HG03469 (cell line): ENCODE data around the gene PSMB8.
"Not testable (repeated sequence)": the region's sequence is repeated elsewhere in the genome, so short reads cannot be mapped to it uniquely, and the experiment has no call there.

ENCODE experiments used
- ATAC-seq: cut with Tn5 transposase; IDR thresholded peaks from one replicate; pipeline ENCODE4 v1.9.1; 2021; ENCODE audit warnings: mild to moderate bottlenecking, moderate library complexity, moderate number of reproducible peaks; ENCODE audit not compliant: unreplicated experiment

The PSMB8 gene

DNA sequence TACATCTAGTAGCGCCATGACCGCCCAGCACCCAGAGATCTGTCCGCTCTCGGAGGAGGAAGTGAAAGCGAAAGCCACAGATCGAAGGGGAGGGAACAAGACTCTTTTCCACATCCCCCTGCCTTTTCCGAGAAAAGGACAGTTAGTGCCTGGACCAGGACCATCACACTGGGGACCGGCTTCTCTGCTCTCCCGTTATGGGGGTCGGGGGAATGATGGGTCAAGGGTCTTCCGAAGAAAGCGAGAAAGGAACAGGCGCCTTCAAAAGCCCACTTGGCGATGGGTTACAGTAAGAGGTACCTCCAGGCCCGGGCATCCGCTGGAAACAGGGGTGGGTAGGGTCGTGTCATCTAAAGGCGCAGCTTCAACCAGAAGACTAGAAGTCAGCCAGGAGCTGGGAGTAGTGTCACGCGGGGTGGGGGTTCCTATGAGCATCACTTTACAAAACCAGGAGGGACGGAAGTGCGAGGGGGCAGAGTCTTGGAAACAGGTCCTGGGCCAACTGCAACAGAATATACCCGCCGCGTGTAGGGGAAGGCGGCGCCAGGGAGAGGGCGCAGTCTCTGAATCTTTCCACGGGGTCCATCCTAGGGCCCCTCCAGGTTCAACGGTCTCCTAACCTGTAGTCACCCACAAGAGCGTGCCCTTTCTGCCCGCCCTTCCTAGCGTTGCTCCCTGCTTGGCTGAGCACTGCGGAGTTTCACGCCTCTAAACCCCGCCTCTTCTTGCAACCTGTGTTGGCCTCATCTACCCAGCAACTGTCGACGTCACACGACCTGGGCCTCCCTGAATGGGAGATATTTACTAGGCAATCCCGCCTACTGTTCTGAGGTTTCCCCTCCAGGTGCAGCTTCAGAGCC, at the start of gene PSMB8:
PSMB8 (minus strand) TSS at position 69 of the 860 bp plus-strand sequence; CDS start at position 18, 51 bp downstream.
- peak; percentile 41 for ATAC-seq

- ATAC-seq = no peak
These were observed 47.0 kb upstream of the PSMB8 start for GRCh38 chr6:32890831-32891230.

- no peak for ATAC-seq
These were observed 45.7 kb upstream of the PSMB8 start for GRCh38 chr6:32889533-32889932.

GRCh38 chr6:32888576-32888975, 44.7 kb upstream of the PSMB8 start:
- no peak for ATAC-seq

DNA sequence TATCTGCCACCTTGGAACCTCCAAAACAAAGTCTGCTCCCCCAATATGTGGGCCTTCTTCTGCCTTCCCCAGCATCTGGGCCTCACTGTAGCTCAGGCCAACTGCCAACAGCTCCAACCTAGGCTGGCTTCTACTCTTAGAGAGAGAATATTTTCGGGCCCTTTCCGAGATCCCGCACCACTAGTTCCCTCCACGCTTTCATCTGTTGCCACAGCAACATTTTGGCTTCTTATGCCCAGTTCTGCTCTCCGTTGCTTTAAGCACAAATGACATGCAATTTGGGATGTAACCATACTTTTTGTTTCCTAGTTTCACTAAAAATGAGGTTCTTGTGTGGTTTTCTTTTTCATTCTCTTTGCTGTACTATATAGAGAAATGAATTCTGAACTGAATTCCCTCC, 43.8 kb upstream of the PSMB8 start:
- no peak for ATAC-seq

DNA sequence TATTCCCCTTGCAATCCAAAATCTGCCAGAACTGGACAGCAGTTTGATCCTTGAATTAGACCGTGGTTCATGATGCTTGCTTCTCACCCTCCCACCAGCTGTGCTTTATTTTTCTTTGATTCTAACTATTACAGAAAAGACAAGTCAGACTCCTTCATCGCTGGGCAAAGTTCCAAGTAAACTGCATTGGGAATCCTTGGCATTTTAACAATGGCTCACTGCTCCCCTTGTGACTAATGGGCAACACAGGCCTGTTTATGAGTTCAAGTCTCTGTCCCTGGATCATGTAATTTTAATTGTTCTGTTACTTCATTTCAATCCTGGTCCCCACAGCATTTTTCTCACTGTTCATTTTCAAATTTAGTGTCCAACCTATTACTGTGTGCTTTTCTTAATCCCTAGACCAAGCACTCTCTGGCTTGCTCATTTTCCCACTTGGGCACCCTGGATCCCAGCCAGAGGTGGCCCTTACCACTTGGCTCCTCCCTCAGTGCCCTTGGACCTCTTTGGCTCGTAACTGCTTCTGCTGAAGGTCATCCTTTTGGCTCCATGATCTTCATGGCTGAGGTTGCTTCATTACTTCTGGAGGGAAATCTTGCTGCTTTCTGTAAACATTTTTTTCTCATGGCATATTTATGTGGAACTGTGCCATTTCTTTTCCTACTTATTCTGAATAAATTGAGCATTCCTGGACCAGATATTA, 43.0 kb upstream of the PSMB8 start:
- no peak for ATAC-seq

- no peak for ATAC-seq
These were observed 41.9 kb upstream of the PSMB8 start for GRCh38 chr6:32885698-32886286.

DNA sequence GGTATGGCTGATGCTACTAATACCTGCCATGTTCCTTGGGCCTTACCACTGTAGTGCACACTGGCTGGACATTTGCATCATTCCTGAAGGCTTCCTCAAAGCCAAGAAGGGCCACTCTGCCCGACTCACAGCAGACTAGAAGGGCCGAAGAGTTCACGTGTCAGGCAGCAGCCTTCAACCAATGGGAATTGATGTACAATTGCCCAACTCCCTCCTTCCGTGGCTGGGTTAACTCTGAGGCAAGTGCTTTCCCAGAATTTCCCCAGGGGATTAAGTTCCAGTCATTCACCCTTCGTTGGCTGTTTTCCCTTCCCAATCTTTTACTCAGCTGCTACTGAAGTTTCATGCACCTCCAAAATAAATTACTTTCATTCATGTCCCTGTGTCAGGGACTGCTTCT, 39.9 kb upstream of the PSMB8 start:
- no peak for ATAC-seq

GRCh38 chr6:32882879-32883250, 39.0 kb upstream of the PSMB8 start:
- ATAC-seq = no peak

DNA sequence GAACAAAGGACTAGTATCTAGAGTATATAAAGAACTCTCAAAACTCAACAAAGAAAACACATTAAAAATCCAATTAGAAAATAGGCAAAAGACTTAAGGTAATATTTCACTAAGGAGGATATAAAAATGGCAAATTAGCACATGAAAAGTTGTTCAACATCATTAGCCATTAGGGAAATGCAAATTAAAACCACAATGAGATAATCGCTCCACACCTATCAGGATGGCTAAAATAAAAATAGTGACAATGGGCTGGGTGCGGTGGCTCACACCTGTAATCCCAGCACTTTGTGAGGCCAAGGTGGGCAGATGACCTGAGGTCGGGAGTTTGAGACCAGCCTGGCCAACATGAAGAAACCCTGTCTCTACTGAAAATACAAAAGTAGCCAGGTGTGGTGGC, 37.1 kb upstream of the PSMB8 start:
- ATAC-seq = not testable (repeated sequence)

DNA sequence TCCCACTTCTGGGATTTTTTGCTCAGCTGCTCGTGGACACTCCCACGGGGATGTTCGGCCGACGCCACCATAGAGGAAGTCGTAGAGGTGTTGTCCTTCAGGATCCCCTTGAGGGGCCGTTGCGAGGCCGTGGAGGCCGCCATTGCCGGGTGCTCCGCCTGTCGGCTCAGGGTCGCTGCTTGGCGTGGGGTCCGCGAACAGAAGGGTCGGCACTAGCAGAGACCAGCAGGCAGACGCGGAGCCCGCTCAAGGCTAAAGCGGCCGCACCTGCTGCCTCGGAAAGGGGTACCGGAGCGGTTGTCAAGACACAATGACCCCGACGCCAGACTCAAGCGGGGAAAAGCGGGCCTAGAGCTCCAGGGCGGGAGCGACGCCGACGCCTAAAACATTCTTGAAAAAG, 35.8 kb upstream of the PSMB8 start:
- ATAC-seq = no peak

GRCh38 chr6:32876603-32877002, 32.8 kb upstream of the PSMB8 start:
- no peak for ATAC-seq

- not testable (repeated sequence) for ATAC-seq
These were observed 30.1 kb upstream of the PSMB8 start for GRCh38 chr6:32873947-32874346.

- ATAC-seq = no peak
These were observed 24.5 kb upstream of the PSMB8 start for GRCh38 chr6:32868257-32868788.

DNA sequence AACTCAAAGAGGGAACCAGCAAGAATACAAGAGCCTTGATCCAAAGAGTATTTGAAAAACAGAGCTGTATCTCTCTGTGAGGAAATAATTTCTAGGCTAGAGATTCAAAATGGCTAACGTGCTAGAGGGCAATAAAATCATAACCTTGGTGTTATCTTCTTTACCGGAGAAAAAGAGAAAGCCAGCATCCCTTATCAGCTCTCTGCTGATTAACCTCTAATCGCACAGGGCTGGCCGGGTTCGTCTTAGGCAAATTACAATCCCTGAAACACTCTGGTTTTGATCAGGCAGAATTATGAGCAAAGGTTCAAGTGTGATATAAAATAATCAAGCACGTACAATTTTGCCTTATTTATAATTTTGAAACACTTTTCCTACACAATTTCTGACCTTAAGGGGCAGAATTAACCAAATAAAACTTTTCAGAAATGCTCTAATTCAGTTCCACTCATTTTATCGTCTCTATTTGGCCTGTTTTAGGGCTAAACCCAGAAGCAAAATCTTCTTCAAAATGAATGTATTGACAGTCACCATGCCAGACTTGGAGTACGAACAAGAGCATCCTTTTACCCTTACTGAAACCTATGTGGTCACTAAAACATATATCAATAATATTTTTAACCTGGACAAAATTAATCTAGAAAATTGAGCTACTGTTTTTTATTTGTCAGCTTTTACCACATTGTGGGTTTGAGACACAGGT, 23.9 kb upstream of the PSMB8 start:
- no peak for ATAC-seq

DNA sequence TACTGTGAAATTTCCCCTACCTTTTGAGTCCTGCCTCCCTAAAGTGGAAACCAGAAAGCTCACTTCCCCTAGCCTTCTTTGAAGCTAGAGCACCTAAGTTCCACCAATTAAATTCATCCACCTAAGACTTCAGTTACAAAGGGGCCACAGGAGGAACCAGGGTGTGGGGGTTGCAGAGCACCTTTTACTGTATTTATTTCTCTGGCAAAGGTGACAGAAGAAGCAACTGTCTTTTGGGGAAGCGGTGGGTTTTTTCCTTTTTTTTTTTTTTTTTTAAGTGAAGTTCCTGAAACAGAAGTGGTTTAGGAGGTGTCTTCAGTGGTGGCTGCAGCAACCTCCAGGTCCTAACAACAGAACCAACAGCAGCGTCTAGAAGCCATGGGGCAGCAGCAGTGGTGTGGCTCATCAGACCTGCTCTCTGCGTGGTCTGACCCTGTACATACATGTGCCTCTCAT, 23.2 kb upstream of the PSMB8 start:
- no peak for ATAC-seq

- ATAC-seq = no peak
These were observed 22.0 kb upstream of the PSMB8 start for GRCh38 chr6:32865724-32866443.

GRCh38 chr6:32862725-32863124, 18.9 kb upstream of the PSMB8 start:
- no peak for ATAC-seq

GRCh38 chr6:32860674-32861073, 16.8 kb upstream of the PSMB8 start:
- ATAC-seq = no peak

- ATAC-seq = no peak
These were observed 14.3 kb upstream of the PSMB8 start for GRCh38 chr6:32858194-32858593.
